CD4-positive, alpha-beta T cell treated with Interleukin-1 beta for 1 hour (primary cell): ENCODE measurements around the gene CXorf49.

Source experiments
- DNase-seq, 2 donors: peaks; one replicate each; pipeline ENCODE4 v3.0.0-alpha.2; 2020 to 2022

Gene CXorf49

GRCh38 chrX:71671043-71671780 is 46.9 kb downstream of the CXorf49 start:
- no peak for DNase-seq

GRCh38 chrX:71669947-71670346 is 48.1 kb downstream of the CXorf49 start:
- peak in 1 of 2 donors; percentile 22 for DNase-seq

GRCh38 chrX:71669492-71669891 is 48.6 kb downstream of the CXorf49 start:
- DNase-seq = no peak

GRCh38 chrX:71668248-71668595 is 49.9 kb downstream of the CXorf49 start:
- no peak for DNase-seq

GRCh38 chrX:71667328-71668247 is 50.5 kb downstream of the CXorf49 start, which contains the start of gene LOC101059915:
Gene LOC101059915, plus strand, starts transcription at chrX:71667546.
- DNase-seq = no peak

- DNase-seq = no peak
Measured at GRCh38 chrX:71666240-71667223, 51.6 kb downstream of the CXorf49 start.

GRCh38 chrX:71665747-71666146 is 52.3 kb downstream of the CXorf49 start:
- no peak for DNase-seq

- DNase-seq = no peak
Measured at GRCh38 chrX:71664889-71665491, 53.1 kb downstream of the CXorf49 start.
